H9 (cell line): ENCODE results near the gene HVCN1. TPM values are rescaled to one million over a fixed set of nuclear protein-coding genes. Genes with fewer than 3 reads are reported as not detected.

Source experiments
- DNase-seq: peaks from one replicate; pipeline ENCODE4 v3.0.0-alpha.2; 2017
- H2AFZ ChIP-seq: one replicate; pipeline ENCODE4 v1.6.1; 2013; ENCODE audit warnings: mild to moderate bottlenecking, low read length, control low read depth, moderate library complexity
- H2AK5ac ChIP-seq: 2 replicates; pipeline ENCODE4 v1.6.1; 2013; ENCODE audit warnings: low read length, control low read depth, mixed read lengths; ENCODE audit not compliant: insufficient read length
- H2BK120ac ChIP-seq: one replicate; pipeline ENCODE4 v1.6.1; 2013; ENCODE audit warnings: low read depth, mild to moderate bottlenecking, low read length, control low read depth, inconsistent platforms; ENCODE audit not compliant: poor library complexity, severe bottlenecking
- H2BK12ac ChIP-seq: 2 replicates; pipeline ENCODE4 v1.6.1; 2013; ENCODE audit warnings: low read length, control low read depth, mixed read lengths, low read depth; ENCODE audit not compliant: insufficient read length
- H2BK15ac ChIP-seq: 2 replicates; pipeline ENCODE4 v1.6.1; 2013; ENCODE audit warnings: low read depth, low read length, control low read depth
- H2BK20ac ChIP-seq: one replicate; pipeline ENCODE4 v1.6.1; 2013; ENCODE audit warnings: low read depth, mild to moderate bottlenecking, low read length, control low read depth, inconsistent platforms; ENCODE audit not compliant: poor library complexity, severe bottlenecking
- H2BK5ac ChIP-seq: 2 replicates; pipeline ENCODE4 v1.6.1; 2013; ENCODE audit warnings: low read length, control low read depth, mixed read lengths; ENCODE audit not compliant: insufficient read length
- H3K14ac ChIP-seq: 2 replicates; pipeline ENCODE4 v1.6.1; 2013; ENCODE audit warnings: low read length, control low read depth; ENCODE audit not compliant: insufficient read depth
- H3K18ac ChIP-seq: 2 replicates; pipeline ENCODE4 v1.6.1; 2013; ENCODE audit warnings: low read depth, mild to moderate bottlenecking, mixed read lengths, low read length, control low read depth; ENCODE audit not compliant: insufficient read length
- H3K23ac ChIP-seq: 2 replicates; pipeline ENCODE4 v1.6.1; 2013; ENCODE audit warnings: low read length, control low read depth, mixed read lengths, low read depth; ENCODE audit not compliant: insufficient read length
- H3K23me2 ChIP-seq: 2 replicates; pipeline ENCODE4 v1.6.1; 2013; ENCODE audit warnings: low read depth, mild to moderate bottlenecking, mixed read lengths, low read length, control low read depth; ENCODE audit not compliant: insufficient read length, poor library complexity, severe bottlenecking
- H3K27ac ChIP-seq: 2 replicates; pipeline ENCODE4 v1.5.1; 2013; ENCODE audit warnings: low read length, control low read depth, mixed read lengths, low read depth; ENCODE audit not compliant: insufficient read length
- H3K27me3 ChIP-seq: 2 replicates; pipeline ENCODE4 v1.6.1; 2013; ENCODE audit warnings: low read length, control low read depth, inconsistent platforms; ENCODE audit not compliant: insufficient read depth
- H3K4ac ChIP-seq: 2 replicates; pipeline ENCODE4 v1.6.1; 2013; ENCODE audit warnings: low read depth, mild to moderate bottlenecking, control low read depth, inconsistent platforms, low read length, moderate library complexity
- H3K4me1 ChIP-seq: 2 replicates; pipeline ENCODE4 v1.6.1; 2013; ENCODE audit warnings: low read length, control low read depth, inconsistent platforms; ENCODE audit not compliant: insufficient read depth
- H3K4me2 ChIP-seq: 2 replicates; pipeline ENCODE4 v1.6.1; 2013; ENCODE audit warnings: low read length, control low read depth, mixed read lengths; ENCODE audit not compliant: insufficient read length, insufficient read depth
- H3K56ac ChIP-seq: 2 replicates; pipeline ENCODE4 v1.6.1; 2013; ENCODE audit warnings: low read depth, mild to moderate bottlenecking, mixed read lengths, low read length, control low read depth; ENCODE audit not compliant: insufficient read length
- H3K79me1 ChIP-seq: 2 replicates; pipeline ENCODE4 v1.6.1; 2013; ENCODE audit warnings: low read depth, mild to moderate bottlenecking, moderate library complexity, low read length, control low read depth, inconsistent platforms; ENCODE audit not compliant: insufficient read depth, poor library complexity, severe bottlenecking
- H3K79me2 ChIP-seq: 2 replicates; pipeline ENCODE4 v1.6.1; 2013; ENCODE audit warnings: low read length, control low read depth, inconsistent platforms; ENCODE audit not compliant: insufficient read depth
- H3K9ac ChIP-seq: 2 replicates; pipeline ENCODE4 v1.6.1; 2013; ENCODE audit warnings: low read length, control low read depth, mixed read lengths; ENCODE audit not compliant: insufficient read length; ENCODE audit errors: extremely low read depth
- H3K9me3 ChIP-seq: one replicate; pipeline ENCODE4 v1.6.1; 2013; ENCODE audit warnings: low read depth, low read length, inconsistent platforms; ENCODE audit not compliant: control insufficient read depth
- H3T11ph ChIP-seq: one replicate; pipeline ENCODE4 v1.6.1; 2013; ENCODE audit warnings: mild to moderate bottlenecking, low read length, control low read depth, inconsistent platforms
- H4K20me1 ChIP-seq: one replicate; pipeline ENCODE4 v1.6.1; 2013; ENCODE audit not compliant: control insufficient read depth, insufficient read length, insufficient read depth
- H4K5ac ChIP-seq: 2 replicates; pipeline ENCODE4 v1.6.1; 2013; ENCODE audit warnings: low read depth, mild to moderate bottlenecking, mixed read lengths, low read length, control low read depth; ENCODE audit not compliant: insufficient read length
- H4K8ac ChIP-seq: replicated peaks from 2 replicates; pipeline ENCODE4 v1.6.1; 2013; ENCODE audit warnings: low read length, control low read depth, mixed read lengths, low read depth; ENCODE audit not compliant: insufficient read length
- H4K91ac ChIP-seq: 2 replicates; pipeline ENCODE4 v1.6.1; 2013; ENCODE audit warnings: low read depth, mild to moderate bottlenecking, moderate library complexity, mixed read lengths, low read length, control low read depth; ENCODE audit not compliant: insufficient read length
- H3K27ac Mint-ChIP-seq, 3 experiments: 2 replicates in 2 of 3; 3 replicates in 1 of 3; pipeline ENCODE4 v1.8.0; 2020 to 2021; ENCODE audit warnings: mixed read lengths in 3 of 3, mild to moderate bottlenecking in 1 of 3, moderate library complexity in 1 of 3
- H3K27me3 Mint-ChIP-seq: 2 replicates; pipeline ENCODE4 v1.8.0; 2021; ENCODE audit warnings: low read depth, mild to moderate bottlenecking, moderate library complexity, mixed read lengths
- H3K36me3 Mint-ChIP-seq, 3 experiments: 2 replicates in 2 of 3; 3 replicates in 1 of 3; pipeline ENCODE4 v1.8.0; 2020 to 2021; ENCODE audit warnings: low read depth in 3 of 3, mixed read lengths in 3 of 3; ENCODE audit not compliant: insufficient read depth in 1 of 3
- H3K4me1 Mint-ChIP-seq, 2 experiments: 2 replicates each; pipeline ENCODE4 v1.8.0; 2020; ENCODE audit warnings: mixed read lengths in 2 of 2
- H3K4me3 Mint-ChIP-seq, 2 experiments: 2 replicates in 1 of 2; 3 replicates in 1 of 2; pipeline ENCODE4 v1.8.0; 2020 to 2021; ENCODE audit warnings: mild to moderate bottlenecking in 2 of 2, mixed read lengths in 2 of 2, moderate library complexity in 1 of 2
- H3K9me3 Mint-ChIP-seq, 2 experiments: 2 replicates in 1 of 2; 3 replicates in 1 of 2; pipeline ENCODE4 v1.8.0; 2020; ENCODE audit warnings: mild to moderate bottlenecking in 2 of 2, mixed read lengths in 2 of 2, moderate library complexity in 1 of 2
- WGBS: extraction: QIAGEN DNeasy Blood & Tissue Kit; methylation state at CpG from one replicate; pipeline ENCODE4 v1.1.7; 2013; ENCODE audit warnings: missing lambda C conversion rate, low lambda C conversion rate, mixed read lengths; ENCODE audit not compliant: insufficient read length; ENCODE audit errors: extremely low coverage; 5-methylcytosine and 5-hydroxymethylcytosine counted together
- total RNA-seq: library from RNA; stranded (reverse); gene quantifications from 2 replicates; pipeline ENCODE4 v1.2.1, GENCODE V29; 2021
- TF ChIP-seq, protein P1 (sequence below): fragments of 200-600 bp; sonication (generic); conservative IDR thresholded peaks from 3 replicates; pipeline ENCODE4 v1.8.0; 2021; ENCODE audit warnings: antibody characterized with exemption, mild to moderate bottlenecking

Gene HVCN1
- total RNA-seq, 1 experiment from 2014 or later = 5.2 TPM

DNA sequence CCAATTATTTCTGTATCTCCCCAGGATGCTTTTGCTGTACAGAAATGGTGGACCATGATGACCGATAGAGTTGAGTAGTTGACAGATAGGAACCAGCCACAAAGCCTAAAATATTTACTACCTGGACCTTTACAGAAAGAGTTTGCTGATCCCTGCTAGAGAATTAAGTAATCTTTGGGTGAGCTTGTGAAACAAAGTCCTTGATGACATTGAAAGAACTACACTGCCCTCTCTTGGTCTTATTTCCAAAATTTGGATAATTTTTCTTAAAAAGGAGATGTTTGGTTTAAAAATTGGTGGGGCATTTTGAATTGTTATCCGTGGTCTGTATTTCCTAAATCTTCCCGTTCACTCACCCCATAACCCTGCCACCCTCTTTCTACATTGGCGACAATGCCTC lies 88.7 kb downstream of the HVCN1 start:
- H3K27ac Mint-ChIP-seq = no peak overlapping the region
- H2BK120ac ChIP-seq = no peak overlapping the region
- WGBS = no CpG with 5 or more reads among the region's 4 CpGs
- no peaks in the 10 kb centered on the region for H3K36me3 Mint-ChIP-seq
- no peak overlapping the region for H3K27ac ChIP-seq
- no peak overlapping the region for H4K5ac ChIP-seq
- H3K9ac ChIP-seq = no peak overlapping the region
- H3K4ac ChIP-seq = no peak overlapping the region
- H3K14ac ChIP-seq = no peak overlapping the region
- H2BK5ac ChIP-seq = no peak overlapping the region
- no peak overlapping the region for H2BK20ac ChIP-seq
- H2BK15ac ChIP-seq = no peak overlapping the region
- no peak overlapping the region for H3K23ac ChIP-seq
- H3K27me3 Mint-ChIP-seq = no peaks in the 10 kb centered on the region; the same call in none of the 2 replicates
- H3K56ac ChIP-seq = no peak overlapping the region
- no peak overlapping the region for H2BK12ac ChIP-seq
- no peak overlapping the region for H3K4me3 Mint-ChIP-seq
- H3K4me1 ChIP-seq = no peaks in the 10 kb centered on the region
- H3K27me3 ChIP-seq = no peaks in the 10 kb centered on the region
- no peak overlapping the region for H4K8ac ChIP-seq
- TF ChIP-seq, protein P1, sequence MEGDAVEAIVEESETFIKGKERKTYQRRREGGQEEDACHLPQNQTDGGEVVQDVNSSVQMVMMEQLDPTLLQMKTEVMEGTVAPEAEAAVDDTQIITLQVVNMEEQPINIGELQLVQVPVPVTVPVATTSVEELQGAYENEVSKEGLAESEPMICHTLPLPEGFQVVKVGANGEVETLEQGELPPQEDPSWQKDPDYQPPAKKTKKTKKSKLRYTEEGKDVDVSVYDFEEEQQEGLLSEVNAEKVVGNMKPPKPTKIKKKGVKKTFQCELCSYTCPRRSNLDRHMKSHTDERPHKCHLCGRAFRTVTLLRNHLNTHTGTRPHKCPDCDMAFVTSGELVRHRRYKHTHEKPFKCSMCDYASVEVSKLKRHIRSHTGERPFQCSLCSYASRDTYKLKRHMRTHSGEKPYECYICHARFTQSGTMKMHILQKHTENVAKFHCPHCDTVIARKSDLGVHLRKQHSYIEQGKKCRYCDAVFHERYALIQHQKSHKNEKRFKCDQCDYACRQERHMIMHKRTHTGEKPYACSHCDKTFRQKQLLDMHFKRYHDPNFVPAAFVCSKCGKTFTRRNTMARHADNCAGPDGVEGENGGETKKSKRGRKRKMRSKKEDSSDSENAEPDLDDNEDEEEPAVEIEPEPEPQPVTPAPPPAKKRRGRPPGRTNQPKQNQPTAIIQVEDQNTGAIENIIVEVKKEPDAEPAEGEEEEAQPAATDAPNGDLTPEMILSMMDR = peak; percentile 55
- H4K91ac ChIP-seq = no peak overlapping the region
- H2AK5ac ChIP-seq = no peak overlapping the region
- H4K20me1 ChIP-seq = no peaks in the 10 kb centered on the region
- no peaks in the 10 kb centered on the region for H3K79me2 ChIP-seq
- H2AFZ ChIP-seq = no peak overlapping the region
- H3K23me2 ChIP-seq = no peaks in the 10 kb centered on the region
- no peak overlapping the region for H3K18ac ChIP-seq
- H3T11ph ChIP-seq = no peak overlapping the region
- no peaks in the 10 kb centered on the region for H3K79me1 ChIP-seq
- no peaks in the 10 kb centered on the region for H3K9me3 Mint-ChIP-seq
- H3K4me2 ChIP-seq = no peak overlapping the region
- H3K9me3 ChIP-seq = no peaks in the 10 kb centered on the region
- H3K4me1 Mint-ChIP-seq = no peaks in the 10 kb centered on the region
- no peak for DNase-seq
